CD4-positive, alpha-beta T cell treated with Interleukin-10 for 1 hour (primary cell): Measurements from ENCODE around the gene VAMP4.
"Not testable (repeated sequence)": the region's sequence is repeated elsewhere in the genome, so short reads cannot be mapped to it uniquely, and the experiment has no call there.

Experiments
- DNase-seq: peaks from one replicate; pipeline ENCODE4 v3.0.0-alpha.2; 2020

VAMP4 gene

GRCh38 chr1:171748651-171749050, 6.8 kb upstream of the VAMP4 start:
- no peak for DNase-seq

- DNase-seq, result no peak
Observed at GRCh38 chr1:171744986-171745385, 3.1 kb upstream of the VAMP4 start.

DNA sequence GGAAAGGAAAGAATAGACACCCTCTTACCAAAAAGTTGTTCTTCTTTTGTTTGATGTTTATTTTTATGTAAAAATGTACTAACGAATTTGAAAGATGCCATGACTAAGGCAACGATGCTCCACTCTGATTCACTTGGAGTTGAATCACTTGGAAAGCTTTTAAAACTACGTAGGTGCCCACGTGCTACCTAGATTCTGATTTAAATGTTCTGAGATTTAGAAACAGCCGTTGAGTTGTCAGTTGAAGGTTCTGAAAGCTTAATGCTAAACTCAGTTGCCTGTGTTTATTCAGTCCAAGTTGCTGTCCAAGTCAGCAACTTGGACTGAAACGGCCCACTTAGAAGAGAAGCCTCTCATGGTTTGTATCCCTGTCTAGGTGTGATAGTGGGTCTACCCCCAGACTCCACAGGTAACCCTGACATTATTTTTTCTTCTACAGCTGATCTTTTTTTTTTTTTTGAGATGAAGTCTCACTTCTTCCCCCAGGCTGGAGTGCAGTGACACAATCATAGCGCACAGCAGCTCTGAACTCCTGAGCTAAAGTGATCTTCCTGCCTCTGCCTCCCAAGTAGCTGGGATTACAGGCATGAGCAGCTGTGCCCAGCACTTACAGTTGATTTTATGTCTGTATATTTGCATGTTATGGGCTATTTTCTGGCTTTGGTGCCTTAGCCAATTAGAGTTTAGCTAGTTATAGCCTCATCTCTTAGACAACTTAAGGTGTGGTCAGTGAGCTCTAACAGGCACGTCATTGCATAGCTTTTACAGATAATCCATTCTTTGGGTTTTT, 1.4 kb upstream of the VAMP4 start:
- peak; percentile 6 for DNase-seq

- DNase-seq, result no peak
Observed at GRCh38 chr1:171742577-171742922, 685 bp upstream of the VAMP4 start.

DNA sequence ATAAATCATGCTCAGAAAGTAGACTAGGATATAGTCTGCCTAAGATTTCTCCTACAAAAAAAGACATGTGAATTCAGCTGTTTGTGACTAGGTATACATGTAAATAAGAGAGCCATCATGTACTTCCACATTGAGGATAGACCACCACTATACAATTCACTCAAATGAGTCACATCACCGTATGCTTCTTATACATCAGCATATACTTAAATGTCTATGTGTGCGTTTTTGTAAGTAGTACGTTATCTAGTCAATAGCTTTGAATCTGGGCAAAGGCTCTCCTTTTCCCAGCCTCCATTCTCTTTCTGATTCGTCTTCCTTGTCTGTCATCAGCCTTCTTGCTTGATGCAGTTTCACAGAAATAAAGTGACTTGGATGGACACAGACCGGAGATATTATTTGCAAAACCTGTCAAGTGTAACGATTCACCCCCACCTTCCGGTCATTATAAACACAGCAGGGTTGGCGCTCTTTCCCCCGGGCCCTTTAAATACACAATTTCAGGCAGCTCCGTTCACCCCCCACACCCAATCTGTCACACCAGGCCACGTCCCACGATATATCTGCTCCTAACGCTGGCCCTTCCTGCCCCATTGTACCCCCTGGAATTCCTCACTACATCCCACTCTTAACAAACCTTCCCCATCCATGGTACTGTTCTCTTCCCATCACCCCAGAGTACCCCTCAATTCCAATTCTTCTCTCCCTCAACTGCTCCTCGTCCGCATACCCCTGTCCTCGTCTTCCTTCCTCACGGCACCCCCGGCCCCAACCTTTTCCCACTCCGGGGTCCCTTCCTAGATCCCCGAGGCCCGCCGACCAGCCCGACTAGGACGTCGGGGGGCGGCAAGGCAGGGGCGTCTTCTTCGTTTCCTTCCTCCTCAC, 636 bp downstream of the VAMP4 start:
- DNase-seq, result peak; percentile 57

DNA sequence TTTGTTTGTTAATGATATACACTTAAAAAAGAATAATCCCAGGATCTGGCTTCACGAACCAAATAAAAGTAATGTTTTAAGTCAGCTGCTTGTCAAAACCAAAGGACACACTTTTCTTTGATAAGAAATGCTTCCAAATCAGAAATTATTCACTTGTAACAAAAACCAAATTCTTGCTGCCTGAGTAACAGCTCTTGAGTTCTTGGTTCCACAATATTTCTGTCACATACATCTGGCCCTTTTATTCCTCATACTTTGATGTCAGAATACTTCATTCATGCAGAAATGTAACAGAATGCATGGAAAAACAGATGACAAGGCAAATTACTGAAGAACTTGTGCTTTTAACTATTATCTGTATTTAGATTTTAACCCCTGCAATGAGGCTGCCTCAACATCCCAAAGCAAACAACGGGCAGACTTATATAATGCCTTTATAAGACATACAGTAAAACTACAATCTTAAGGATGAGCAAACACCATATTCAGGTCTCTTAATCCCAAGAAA, 1.5 kb downstream of the VAMP4 start:
- no peak for DNase-seq

- peak; percentile 10 for DNase-seq
Observed at GRCh38 chr1:171739656-171740055, 2.2 kb downstream of the VAMP4 start.

GRCh38 chr1:171738911-171739310, 3.0 kb downstream of the VAMP4 start:
- no peak for DNase-seq

DNA sequence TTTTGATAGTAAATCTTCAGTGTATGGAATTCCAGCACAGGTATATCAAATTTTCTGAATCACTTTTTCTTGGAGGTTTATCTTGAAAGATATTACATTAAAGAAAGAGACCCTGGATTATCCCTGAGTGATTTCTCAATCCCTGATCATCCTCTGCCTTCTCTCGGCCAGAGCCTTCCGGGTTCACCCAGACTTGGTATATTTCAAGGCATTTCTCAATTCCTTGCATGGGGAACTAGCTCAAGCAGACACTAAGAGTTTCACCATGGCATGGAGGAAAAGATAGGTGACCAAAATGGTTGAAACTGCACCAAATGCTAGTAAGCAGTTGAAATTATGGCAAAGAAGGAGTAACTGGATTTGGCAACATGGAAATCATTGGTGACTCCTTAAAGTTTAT, 5.7 kb downstream of the VAMP4 start:
- no peak for DNase-seq

- DNase-seq, result no peak
Observed at GRCh38 chr1:171730052-171730451, 11.8 kb downstream of the VAMP4 start.

- no peak for DNase-seq
Observed at GRCh38 chr1:171727778-171728177, 14.1 kb downstream of the VAMP4 start.

DNA sequence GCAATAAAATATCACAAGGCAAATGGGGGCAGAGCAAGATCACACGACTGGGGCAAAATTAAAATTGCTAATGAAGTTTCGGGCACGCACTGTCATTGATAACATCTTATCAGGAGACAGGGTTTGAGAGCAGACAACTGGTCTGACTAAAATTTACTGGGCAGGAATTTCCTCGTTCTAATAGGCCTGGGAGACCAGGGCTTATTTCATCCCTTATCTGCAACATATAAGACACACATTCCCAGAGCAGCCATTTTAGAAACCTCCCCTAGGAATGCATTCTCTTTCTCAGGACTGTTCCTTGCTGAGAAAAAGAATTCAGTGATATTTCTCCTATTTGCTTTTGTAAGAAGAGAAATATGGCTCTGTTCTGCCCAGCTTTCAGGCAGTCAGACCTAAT, 18.7 kb downstream of the VAMP4 start:
- DNase-seq, result not testable (repeated sequence)

DNA sequence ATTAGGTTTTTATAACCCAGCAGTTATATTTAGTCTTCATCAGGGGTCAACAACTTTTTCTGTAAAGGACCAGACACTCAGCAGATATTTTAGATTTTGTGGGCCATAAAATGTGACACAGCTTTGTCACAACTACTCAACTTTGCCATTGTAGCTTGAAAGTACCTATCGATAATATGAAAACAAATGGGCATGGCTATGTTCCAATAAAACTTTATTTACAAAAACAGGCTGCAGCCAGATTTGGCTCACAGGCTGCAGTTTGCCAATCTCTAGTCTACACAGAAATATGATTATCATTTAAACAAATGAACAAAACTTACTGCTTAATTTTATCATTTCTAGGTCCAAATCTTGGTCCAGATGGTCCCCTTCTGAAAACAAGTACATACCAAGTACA, 23.0 kb downstream of the VAMP4 start:
- no peak for DNase-seq

- no peak for DNase-seq
Observed at GRCh38 chr1:171718216-171718615, 23.6 kb downstream of the VAMP4 start.

- DNase-seq, result no peak
Observed at GRCh38 chr1:171717062-171717718, 24.7 kb downstream of the VAMP4 start.

DNA sequence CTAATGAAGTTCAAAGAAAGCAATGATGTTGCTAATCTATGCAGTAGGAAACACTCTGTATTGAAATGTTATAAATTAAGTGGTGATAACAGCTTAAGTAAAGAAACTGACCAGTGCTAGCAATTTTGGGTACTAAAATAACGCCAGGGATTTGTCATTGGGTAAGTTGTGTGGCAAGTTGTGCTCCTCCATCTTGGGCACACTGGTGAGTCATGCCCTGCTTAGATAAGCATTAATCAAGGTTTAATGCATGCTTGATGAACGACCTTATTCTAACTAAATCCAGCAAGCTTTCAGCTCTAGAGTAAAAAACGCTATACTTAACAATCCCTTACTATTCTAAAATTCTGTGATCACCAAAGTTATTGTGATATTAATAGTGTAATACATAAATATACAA, 25.2 kb downstream of the VAMP4 start:
- no peak for DNase-seq

DNA sequence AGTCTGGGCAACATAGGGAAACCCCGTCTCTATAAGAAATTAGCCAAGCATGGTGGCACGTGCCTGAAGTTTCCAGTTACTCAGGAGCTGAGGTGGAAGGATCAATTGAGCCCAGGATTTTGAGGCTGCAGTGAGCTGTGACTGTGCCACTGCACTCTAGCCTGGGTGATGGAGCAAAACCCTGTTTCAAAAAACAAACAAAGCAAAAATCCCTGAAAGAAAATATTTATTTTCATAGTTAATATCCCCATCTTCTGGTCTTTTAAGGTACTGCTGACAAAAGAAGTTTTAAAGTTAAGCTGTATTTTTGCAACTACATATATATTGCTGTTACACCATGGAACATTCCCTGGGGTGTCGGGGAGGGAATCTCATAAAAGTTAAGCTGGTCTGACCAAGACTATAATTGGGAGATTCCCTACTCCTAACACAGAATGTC, 26.0 kb downstream of the VAMP4 start:
- DNase-seq, result no peak

DNA sequence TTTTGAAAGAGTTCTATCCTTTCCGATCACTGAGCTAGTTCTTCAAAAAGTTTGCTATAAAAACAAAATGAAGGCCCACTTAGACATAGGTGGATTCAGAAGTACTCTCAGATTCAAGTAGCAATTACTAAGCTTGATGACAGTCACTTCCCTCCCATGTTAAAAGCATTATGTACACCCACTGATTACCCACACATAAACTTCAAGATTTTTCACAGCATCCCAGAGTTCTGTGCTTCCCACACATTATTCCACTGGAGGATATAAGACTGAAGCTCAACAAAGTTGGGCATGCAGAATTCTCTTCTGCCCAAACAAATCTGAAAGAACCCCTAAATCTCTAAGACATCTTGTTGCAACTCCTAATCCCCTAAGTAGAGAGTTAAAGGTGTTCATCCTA, 29.5 kb downstream of the VAMP4 start:
- DNase-seq, result no peak

GRCh38 chr1:171711643-171712042, 30.2 kb downstream of the VAMP4 start:
- DNase-seq, result no peak

DNA sequence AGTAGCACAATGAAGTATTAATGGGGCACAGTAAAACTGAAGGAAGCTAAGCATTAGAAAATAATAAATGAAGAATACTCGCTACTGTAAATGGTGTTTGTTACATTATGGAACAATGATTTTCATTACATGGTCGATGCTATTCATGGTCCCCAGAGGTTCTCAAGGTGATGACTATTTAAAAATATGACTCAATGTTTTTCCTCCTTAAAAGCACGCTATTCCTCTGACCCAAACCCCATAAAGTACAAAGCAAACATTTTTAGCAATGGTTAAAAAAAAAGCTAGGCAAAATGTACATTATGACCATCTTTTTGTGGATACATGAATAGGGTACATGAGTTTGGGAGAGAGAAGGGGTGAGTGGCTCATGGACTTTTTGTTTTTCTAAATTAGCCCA, 34.3 kb downstream of the VAMP4 start:
- no peak for DNase-seq

DNA sequence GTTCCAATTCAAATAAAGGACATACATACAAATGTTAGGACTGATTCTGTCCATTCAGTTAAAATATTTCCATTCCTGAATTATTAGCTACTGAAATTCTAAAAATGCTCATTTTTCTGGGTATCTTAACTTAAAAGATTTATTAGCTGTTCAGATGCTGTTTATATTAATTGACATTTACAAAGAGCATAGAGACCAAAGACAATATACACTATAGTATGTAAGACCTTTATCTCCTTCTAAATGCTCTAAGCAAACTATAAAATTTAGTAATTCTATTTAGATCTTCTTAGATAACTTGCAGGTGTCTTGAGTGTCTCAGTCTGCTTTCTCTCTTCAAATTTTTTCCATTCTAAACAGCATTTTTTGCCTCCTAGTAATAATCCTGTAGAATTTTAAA, 39.3 kb downstream of the VAMP4 start:
- DNase-seq, result no peak

- no peak for DNase-seq
Observed at GRCh38 chr1:171699531-171699930, 42.3 kb downstream of the VAMP4 start.

DNA sequence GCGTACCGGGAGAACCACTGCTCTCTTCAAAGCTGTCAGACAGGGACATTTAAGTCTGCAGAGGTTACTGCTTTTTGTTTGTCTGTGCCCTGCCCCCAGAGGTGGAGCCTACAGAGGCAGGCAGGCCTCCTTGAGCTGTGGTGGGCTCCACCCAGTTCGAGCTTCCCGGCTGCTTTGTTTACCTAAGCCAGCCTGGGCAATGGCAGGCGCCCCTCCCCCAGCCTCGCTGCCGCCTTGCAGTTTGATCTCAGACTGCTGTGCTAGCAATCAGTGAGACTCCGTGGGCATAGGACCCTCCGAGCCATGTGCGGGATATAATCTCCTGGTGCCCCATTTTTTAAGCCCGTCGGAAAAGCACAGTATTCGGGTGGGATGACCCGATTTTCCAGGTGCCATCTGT, 46.1 kb downstream of the VAMP4 start:
- not testable (repeated sequence) for DNase-seq
